Measurements from ENCODE around the gene CDKN2AIPNL. TPM values are rescaled to one million over a fixed set of nuclear protein-coding genes. Genes with fewer than 3 reads are reported as not detected.
"Not testable (repeated sequence)": the region's sequence is repeated elsewhere in the genome, so short reads cannot be mapped to it uniquely, and the experiment has no call there.

Gene CDKN2AIPNL
- total RNA-seq, 1 donor from 2014 or later, result 24.5 TPM

DNA sequence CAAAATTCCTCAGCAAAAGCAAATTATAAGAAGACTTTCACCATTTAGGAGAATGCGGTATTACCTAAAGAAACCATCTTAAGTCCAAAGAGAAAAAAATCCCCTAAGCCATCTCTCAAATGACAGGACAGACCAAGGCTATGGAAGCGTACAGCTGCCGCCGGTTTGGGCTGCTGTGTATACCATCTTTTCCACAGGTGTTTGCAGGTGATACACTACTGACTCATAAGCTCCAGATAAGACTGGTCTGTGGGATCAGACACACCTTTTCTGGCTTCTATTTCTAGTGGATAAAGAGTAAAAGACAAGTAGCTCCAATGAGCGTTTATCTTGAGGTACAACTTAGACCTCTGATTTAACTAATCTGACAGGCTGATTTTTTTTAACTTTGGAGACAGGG lies 7.7 kb downstream of the CDKN2AIPNL start:
- DNase-seq (ENCODE audit: extremely low read depth, low read depth, low spot score), result no peak

DNA sequence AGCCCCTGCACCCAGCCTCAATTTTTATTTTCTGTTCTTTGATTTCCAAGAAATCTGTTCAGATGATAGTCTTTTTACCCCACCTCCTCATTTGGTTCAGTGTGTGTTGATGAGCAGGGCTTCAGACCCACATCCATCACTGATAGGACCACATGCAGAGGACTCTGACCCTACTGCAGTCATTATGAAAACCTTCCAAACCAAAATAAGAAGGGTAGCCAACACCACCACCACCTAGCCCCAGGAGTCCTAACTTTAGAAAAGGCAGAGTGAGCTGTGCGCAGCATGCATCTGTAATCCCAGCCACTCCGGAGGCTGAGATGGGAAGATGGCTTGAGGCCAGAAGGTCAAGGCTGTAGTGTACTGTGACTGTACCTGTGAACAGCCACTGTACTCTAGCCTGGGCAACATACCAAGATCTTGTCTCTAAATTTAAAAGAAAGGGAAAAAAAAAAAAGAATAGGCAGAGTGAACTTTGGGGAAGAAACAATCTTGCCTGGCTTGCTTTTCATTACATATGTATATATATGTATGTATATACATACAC lies 13.0 kb downstream of the CDKN2AIPNL start:
- DNase-seq (ENCODE audit: extremely low read depth, low read depth, low spot score), result no peak

DNA sequence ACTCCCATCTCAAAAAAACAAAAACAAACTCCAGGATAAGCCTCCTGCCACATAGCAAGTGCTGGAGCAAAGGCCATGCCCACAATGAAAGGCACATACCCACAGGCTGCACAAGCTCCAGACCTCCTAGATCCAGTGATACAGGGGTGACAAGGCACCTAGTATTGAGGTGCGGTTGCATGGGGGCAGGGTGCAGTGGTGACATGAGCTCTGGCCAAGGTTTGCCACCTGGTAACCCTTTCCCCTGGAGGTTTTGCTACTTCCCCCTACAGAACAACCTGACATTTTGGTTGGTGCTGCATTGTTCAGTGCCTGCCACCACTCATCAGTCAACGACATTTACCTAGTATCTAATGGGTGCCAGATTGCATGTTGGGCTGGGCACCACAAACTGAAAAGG lies 14.5 kb downstream of the CDKN2AIPNL start:
- DNase-seq (ENCODE audit: extremely low read depth, low read depth, low spot score), result no peak

GRCh38 chr5:134396274-134396673 lies 15.4 kb downstream of the CDKN2AIPNL start:
- no peak for DNase-seq (ENCODE audit: extremely low read depth, low read depth, low spot score)

DNA sequence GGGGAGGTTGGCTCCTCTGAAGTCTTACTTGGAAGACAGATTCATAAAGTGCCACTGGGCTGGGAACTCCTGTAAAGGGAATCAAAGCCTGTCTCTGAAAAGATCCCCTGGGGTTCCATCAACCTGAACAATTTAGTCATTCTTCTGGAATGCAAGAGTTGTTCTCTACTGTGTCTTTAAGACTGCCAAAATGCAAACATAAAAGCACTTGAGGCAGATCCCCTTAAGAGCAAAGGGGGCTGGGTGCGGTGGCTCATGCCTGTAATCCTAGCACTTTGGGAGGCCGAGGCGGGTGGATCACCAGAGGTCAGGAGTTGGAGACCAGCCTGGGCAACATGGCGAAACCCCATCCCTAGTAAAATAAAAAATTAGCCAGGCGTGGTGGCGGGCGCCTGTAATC lies 16.7 kb downstream of the CDKN2AIPNL start:
- DNase-seq (ENCODE audit: extremely low read depth, low read depth, low spot score), result no peak

DNA sequence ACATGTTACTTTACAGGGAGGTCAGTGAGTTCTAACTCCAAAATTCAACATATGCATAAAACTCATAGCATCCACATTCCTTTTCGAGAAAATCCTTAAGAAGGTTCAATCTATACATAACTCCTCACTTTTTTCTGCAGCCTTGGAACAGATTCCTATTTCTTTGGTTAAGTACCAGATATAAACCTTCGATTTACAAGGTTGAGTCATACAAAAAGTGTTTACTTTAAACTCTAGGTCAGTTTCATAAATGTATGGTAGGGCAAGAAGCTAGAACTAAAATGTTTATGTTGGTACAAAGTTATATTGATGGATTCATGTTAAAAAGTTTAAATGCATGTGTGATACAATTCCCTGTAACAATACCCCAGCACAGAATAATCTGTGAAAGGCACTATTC lies 19.4 kb downstream of the CDKN2AIPNL start:
- DNase-seq (ENCODE audit: extremely low read depth, low read depth, low spot score), result no peak

- DNase-seq (ENCODE audit: extremely low read depth, low read depth, low spot score), result no peak
Measured at GRCh38 chr5:134387443-134387842, 24.2 kb downstream of the CDKN2AIPNL start.

GRCh38 chr5:134383980-134384697 lies 27.5 kb downstream of the CDKN2AIPNL start:
- no peak for DNase-seq (ENCODE audit: extremely low read depth, low read depth, low spot score)

GRCh38 chr5:134382204-134382603 lies 29.5 kb downstream of the CDKN2AIPNL start:
- DNase-seq (ENCODE audit: extremely low read depth, low read depth, low spot score), result not testable (repeated sequence)

GRCh38 chr5:134380346-134380745 lies 31.3 kb downstream of the CDKN2AIPNL start:
- no peak for DNase-seq (ENCODE audit: extremely low read depth, low read depth, low spot score)

GRCh38 chr5:134374232-134374631 lies 37.4 kb downstream of the CDKN2AIPNL start:
- DNase-seq (ENCODE audit: extremely low read depth, low read depth, low spot score), result no peak

DNA sequence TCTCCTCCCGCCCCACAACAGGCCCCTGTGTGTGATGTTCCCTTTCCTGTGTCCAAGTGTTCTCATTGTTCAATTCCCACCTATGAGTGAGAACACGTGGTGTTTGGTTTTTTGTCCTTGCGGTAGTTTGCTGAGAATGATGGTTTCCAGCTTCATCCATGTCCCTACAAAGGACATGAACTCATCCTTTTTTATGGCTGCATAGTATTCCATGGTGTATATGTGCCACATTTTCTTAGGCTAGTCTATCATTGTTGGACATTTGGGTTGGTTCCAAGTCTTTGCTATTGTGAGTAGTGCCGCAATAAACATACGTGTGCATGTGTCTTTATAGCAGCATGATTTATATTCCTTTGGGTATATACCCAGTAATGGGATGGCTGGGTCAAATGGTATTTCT lies 38.0 kb downstream of the CDKN2AIPNL start:
- not testable (repeated sequence) for DNase-seq (ENCODE audit: extremely low read depth, low read depth, low spot score)

DNA sequence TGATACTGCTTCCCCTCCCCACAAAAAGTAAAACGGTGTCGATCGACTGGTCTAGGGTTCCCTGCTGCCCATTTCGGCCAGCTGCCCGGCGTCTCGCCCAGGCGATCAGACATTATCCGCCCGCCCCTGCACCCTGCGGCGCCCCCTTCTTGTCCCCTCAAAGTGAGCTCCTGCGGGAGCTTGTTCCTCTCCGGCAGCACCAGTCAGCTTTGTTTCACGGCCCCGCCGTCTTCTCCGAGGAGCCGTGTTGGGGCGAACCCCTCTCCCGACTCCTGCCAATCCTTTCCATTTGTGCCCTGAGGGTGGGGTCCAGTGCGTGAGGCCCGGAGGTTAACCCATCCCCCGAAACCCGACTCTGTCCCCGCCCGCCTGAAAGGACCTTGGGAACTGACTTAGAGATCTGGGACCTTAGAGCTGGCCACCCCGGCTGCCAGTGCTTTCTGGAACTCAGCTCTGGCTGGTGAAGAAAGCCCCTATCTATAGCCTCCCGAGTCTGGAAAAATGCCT lies 39.8 kb downstream of the CDKN2AIPNL start:
- DNase-seq (ENCODE audit: extremely low read depth, low read depth, low spot score), result no peak

DNA sequence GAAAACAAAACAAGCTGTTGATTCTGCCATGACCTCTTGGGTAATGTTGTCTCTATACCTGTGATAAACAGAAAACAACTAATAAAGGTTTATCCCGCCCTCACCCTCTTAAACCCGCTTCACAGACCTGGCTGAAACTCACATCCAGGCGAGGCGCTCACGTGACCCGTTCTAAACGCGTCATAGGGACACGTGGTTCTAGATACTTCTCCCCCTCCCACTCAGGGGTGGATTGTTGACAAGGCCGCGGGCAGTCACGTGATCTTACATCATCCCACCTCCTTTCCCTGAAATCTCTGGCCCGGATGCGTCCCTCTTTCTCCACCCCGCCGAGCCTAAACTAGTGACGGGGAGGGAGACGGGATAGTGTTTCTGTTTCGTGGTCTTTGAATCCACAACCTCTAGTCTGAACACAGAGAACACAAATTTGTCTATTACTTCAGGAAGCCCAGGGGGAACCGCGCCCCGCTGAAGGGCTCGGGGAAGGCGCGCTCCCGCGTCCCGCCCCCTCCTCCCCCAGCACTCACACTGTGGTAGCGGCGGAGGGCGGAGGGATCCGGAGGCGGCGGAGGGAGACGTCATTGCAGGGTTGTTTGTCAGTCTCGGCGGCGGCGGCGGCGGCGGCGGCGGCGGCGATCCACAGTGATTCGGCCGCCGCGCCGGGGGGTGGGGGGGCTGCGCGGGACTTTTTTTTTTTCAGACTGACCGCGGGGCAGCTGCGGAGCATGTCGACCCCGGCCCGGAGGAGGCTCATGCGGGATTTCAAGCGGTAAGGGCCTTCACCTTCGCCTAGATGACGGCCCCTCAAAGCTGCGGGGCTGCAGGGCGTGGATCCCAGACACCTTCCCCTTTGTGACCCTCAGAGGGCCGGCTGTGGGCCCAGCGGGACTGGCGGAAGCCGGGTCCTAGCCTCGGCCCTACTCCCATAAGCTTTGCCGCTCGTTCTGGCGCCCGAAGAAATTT lies 40.5 kb downstream of the CDKN2AIPNL start, which contains the start of gene UBE2B:
Gene UBE2B, plus strand, starts transcription at position 699 of the 963 bp plus-strand sequence. Its CDS starts 27 bp downstream, at position 726.
- DNase-seq (ENCODE audit: extremely low read depth, low read depth, low spot score), result peak; percentile 99

- no peak for DNase-seq (ENCODE audit: extremely low read depth, low read depth, low spot score)
Measured at GRCh38 chr5:134370311-134370870, 41.3 kb downstream of the CDKN2AIPNL start.

DNA sequence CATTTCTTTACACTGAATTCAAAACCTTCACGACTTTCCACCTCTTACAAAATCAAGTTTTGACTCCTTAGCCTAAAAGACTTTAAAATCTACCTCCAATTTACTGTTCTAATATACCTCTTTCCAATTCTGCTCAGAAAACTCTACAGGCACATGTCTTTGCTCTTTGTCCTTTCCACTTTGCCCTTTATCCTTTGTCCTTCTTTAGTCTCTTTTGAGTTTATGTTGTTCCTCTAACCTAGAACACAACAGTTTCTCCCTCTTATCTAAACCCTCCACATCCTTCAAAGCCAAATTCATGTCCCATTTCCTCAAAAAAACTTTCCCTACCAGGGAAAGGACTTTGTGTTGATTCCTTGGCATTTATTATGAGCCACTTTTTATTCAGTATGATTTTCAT lies 46.1 kb downstream of the CDKN2AIPNL start:
- DNase-seq (ENCODE audit: extremely low read depth, low read depth, low spot score), result no peak

GRCh38 chr5:134355681-134356080 lies 56.0 kb downstream of the CDKN2AIPNL start:
- DNase-seq (ENCODE audit: extremely low read depth, low read depth, low spot score), result no peak

Data from glomerular endothelial cell (primary cell).